Esophagus squamous epithelium (tissue), 4 donors: ENCODE data around the gene CHGA.

Experiments
- CTCF ChIP-seq, 6 experiments: fragments of 450-650 bp in 4 of 6; fragments of 200-600 bp in 2 of 6; sonication (generic) in 2 of 6; IDR thresholded peaks; one replicate each; pipeline ENCODE4 v1.5.1; 2016 to 2019; ENCODE audit warnings: antibody characterized with exemption in 6 of 6, mild to moderate bottlenecking in 4 of 6, moderate library complexity in 4 of 6
- POLR2A ChIP-seq, 4 donors: fragments of 450-650 bp; IDR thresholded peaks; one replicate each; pipeline ENCODE4 v1.6.1; 2017; ENCODE audit warnings: antibody characterized with exemption in 4 of 4, mild to moderate bottlenecking in 4 of 4, moderate library complexity in 3 of 4

GRCh38 chr14:92974541-92975345, 51.8 kb downstream of the CHGA start:
- TF ChIP-seq POLR2A (IDR thresholded peaks at IDR 0.05), result no peak
- TF ChIP-seq CTCF (IDR thresholded peaks at IDR 0.05), result no peak
